CD14-positive monocyte (primary cell): ENCODE measurements around the gene BSG. TPM values are rescaled to one million over a fixed set of nuclear protein-coding genes. Genes with fewer than 3 reads are reported as not detected.
"Not testable (repeated sequence)": the region's sequence is repeated elsewhere in the genome, so short reads cannot be mapped to it uniquely, and the experiment has no call there.

Experiments used
- DNase-seq, 3 donors: peaks; one replicate each; pipeline ENCODE4 v3.0.0-alpha.2; 2011 to 2022
- H2AFZ ChIP-seq: 2 replicates; pipeline ENCODE4 v1.6.0; 2012; ENCODE audit warnings: mild to moderate bottlenecking, low read depth, low read length, inconsistent platforms; ENCODE audit not compliant: insufficient read depth, poor library complexity, severe bottlenecking
- H3K27ac ChIP-seq, 2 donors: 1 replicate in 1 of 2; 2 replicates in 1 of 2; pipeline ENCODE4 v1.5.1; 2012 to 2013; ENCODE audit warnings: low read length in 2 of 2, control low read depth in 1 of 2, inconsistent platforms in 1 of 2, low read depth in 1 of 2, mild to moderate bottlenecking in 1 of 2
- H3K27me3 ChIP-seq, 2 donors: one replicate each; pipeline versions ENCODE4 v1.6.0 to v1.6.1; 2011 to 2013; ENCODE audit warnings: low read length in 2 of 2; ENCODE audit not compliant: control insufficient read depth in 2 of 2, insufficient read depth in 2 of 2
- H3K36me3 ChIP-seq, 2 donors: replicated peaks in 1 of 2; 1 replicate in 1 of 2; 2 replicates in 1 of 2; pipeline versions ENCODE4 v1.5.1 to v1.6.1; 2012 to 2013; ENCODE audit warnings: low read length in 2 of 2, control low read depth in 1 of 2, inconsistent platforms in 1 of 2, mild to moderate bottlenecking in 1 of 2; ENCODE audit not compliant: insufficient read depth in 2 of 2, control insufficient read depth in 1 of 2
- H3K4me1 ChIP-seq, 2 donors: 1 replicate in 1 of 2; 2 replicates in 1 of 2; pipeline versions ENCODE4 v1.5.1 to v1.6.1; 2012 to 2013; ENCODE audit warnings: low read length in 2 of 2, control low read depth in 1 of 2, inconsistent platforms in 1 of 2, mild to moderate bottlenecking in 1 of 2, moderate library complexity in 1 of 2; ENCODE audit not compliant: insufficient read depth in 2 of 2, control insufficient read depth in 1 of 2
- H3K4me2 ChIP-seq: replicated peaks from 2 replicates; pipeline ENCODE3; 2012; ENCODE audit warnings: low read length, moderate library complexity, mild to moderate bottlenecking; ENCODE audit not compliant: poor library complexity, severe bottlenecking; ENCODE audit errors: extremely low read depth
- H3K4me3 ChIP-seq, 3 experiments: fragments of 200-600 bp in 1 of 3; sonication (generic) in 1 of 3; replicated peaks in 1 of 3; 1 replicate in 2 of 3; 2 replicates in 1 of 3; pipeline ENCODE4 v1.5.1; 2011 to 2013; ENCODE audit warnings: low read length in 3 of 3, mild to moderate bottlenecking in 3 of 3, control low read depth in 2 of 3, low read depth in 2 of 3, inconsistent platforms in 1 of 3, moderate library complexity in 1 of 3
- H3K79me2 ChIP-seq: 2 replicates; pipeline ENCODE4 v1.6.0; 2012; ENCODE audit warnings: mild to moderate bottlenecking, control low read depth, inconsistent platforms, low read length, moderate library complexity; ENCODE audit not compliant: insufficient read depth
- H3K9ac ChIP-seq: 2 replicates; pipeline ENCODE4 v1.6.0; 2017; ENCODE audit warnings: low read length, mild to moderate bottlenecking; ENCODE audit not compliant: insufficient read depth, poor library complexity, severe bottlenecking
- H3K9me3 ChIP-seq, 2 donors: replicated peaks in 1 of 2; 1 replicate in 1 of 2; 2 replicates in 1 of 2; pipeline versions ENCODE4 v1.5.1 to v1.6.1; 2012 to 2013; ENCODE audit warnings: low read length in 2 of 2, control low read depth in 1 of 2; ENCODE audit not compliant: control insufficient read depth in 1 of 2, insufficient read depth in 1 of 2
- H4K20me1 ChIP-seq: 2 replicates; pipeline ENCODE4 v1.6.0; 2012; ENCODE audit warnings: mild to moderate bottlenecking, low read length, control low read depth, moderate library complexity; ENCODE audit not compliant: insufficient read depth
- H3K27ac Mint-ChIP-seq, 7 donors: one replicate each; pipeline ENCODE4 v1.8.0; 2020; ENCODE audit warnings: mild to moderate bottlenecking in 7 of 7, mixed read lengths in 7 of 7, moderate library complexity in 6 of 7, inconsistent platforms in 2 of 7
- H3K27me3 Mint-ChIP-seq, 3 donors: one replicate each; pipeline ENCODE4 v1.8.0; 2021 to 2022; ENCODE audit warnings: low read depth in 3 of 3, mild to moderate bottlenecking in 3 of 3, mixed read lengths in 3 of 3, moderate library complexity in 3 of 3, inconsistent platforms in 1 of 3
- H3K36me3 Mint-ChIP-seq, 2 donors: one replicate each; pipeline ENCODE4 v1.8.0; 2020; ENCODE audit warnings: mixed read lengths in 2 of 2, inconsistent platforms in 1 of 2, mild to moderate bottlenecking in 1 of 2
- H3K4me1 Mint-ChIP-seq: one replicate; pipeline ENCODE4 v1.8.0; 2020; ENCODE audit warnings: mild to moderate bottlenecking, mixed read lengths
- H3K4me3 Mint-ChIP-seq, 2 donors: one replicate each; pipeline ENCODE4 v1.8.0; 2020; ENCODE audit warnings: mild to moderate bottlenecking in 2 of 2, mixed read lengths in 2 of 2, moderate library complexity in 1 of 2
- H3K9me3 Mint-ChIP-seq, 7 donors: one replicate each; pipeline ENCODE4 v1.8.0; 2020 to 2022; ENCODE audit warnings: mixed read lengths in 7 of 7, mild to moderate bottlenecking in 6 of 7, moderate library complexity in 6 of 7, inconsistent platforms in 2 of 7
- WGBS: methylation state at CpG from one replicate; pipeline ENCODE4 v1.1.5; 2013; ENCODE audit warnings: missing lambda C conversion rate; ENCODE audit not compliant: insufficient coverage; 5-methylcytosine and 5-hydroxymethylcytosine counted together
- intact Hi-C, 2 donors: fragments of 100-400 bp; cut with micrococcal nuclease; formaldehyde crosslinking; loops; one replicate each; pipeline versions ENCODE4 v1.15.0 to v1.15.1; 2023
- polyA plus RNA-seq, 3 donors: library from polyadenylated mRNA; depleted of rRNA in 1 of 3; unstranded in 2 of 3; stranded (reverse) in 1 of 3; fragments of 300-500 nt in 2 of 3; fragments of >200 nt in 1 of 3; fragmentation: Illumina TruSeq in 2 of 3; gene quantifications; 1 replicate in 2 of 3; 2 replicates in 1 of 3; pipeline ENCODE4 v1.2.3, GENCODE V29; 2012 to 2021
- TF ChIP-seq, protein P1 (sequence below): fragments of 200-600 bp; IDR thresholded peaks from one replicate; pipeline ENCODE4 v1.8.0; 2022; ENCODE audit warnings: antibody characterized with exemption, mild to moderate bottlenecking

BSG gene
- polyA plus RNA-seq, 3 donors, result 190 to 431 (median 364) TPM

- Histone ChIP-seq H3K4me1 (no peaks in the 10 kb centered on the region), H3K79me2 (no peaks in the 10 kb centered on the region), H3K27ac (no peak overlapping the region), H3K27me3 (no peaks in the 10 kb centered on the region), H3K4me2 (no peak overlapping the region), H2AFZ (no peak overlapping the region), H3K9me3 (peaks cover 0 to 19% of the 10 kb centered on the region in 2 donors), H3K9ac (no peak overlapping the region), H3K36me3 (no peaks in the 10 kb centered on the region), H3K4me3 (no peak overlapping the region), H4K20me1 (no peaks in the 10 kb centered on the region)
- intact Hi-C loops, result no loop called here
- peaks cover 10 to 16% (median 12%) of the 10 kb centered on the region in 3 donors for H3K27me3 Mint-ChIP-seq
- WGBS, result 74% methylated on average over 33 of the region's 35 CpGs
- H3K27ac Mint-ChIP-seq, result no peak overlapping the region
- no peaks in the 10 kb centered on the region for H3K36me3 Mint-ChIP-seq
- TF ChIP-seq, protein P1, sequence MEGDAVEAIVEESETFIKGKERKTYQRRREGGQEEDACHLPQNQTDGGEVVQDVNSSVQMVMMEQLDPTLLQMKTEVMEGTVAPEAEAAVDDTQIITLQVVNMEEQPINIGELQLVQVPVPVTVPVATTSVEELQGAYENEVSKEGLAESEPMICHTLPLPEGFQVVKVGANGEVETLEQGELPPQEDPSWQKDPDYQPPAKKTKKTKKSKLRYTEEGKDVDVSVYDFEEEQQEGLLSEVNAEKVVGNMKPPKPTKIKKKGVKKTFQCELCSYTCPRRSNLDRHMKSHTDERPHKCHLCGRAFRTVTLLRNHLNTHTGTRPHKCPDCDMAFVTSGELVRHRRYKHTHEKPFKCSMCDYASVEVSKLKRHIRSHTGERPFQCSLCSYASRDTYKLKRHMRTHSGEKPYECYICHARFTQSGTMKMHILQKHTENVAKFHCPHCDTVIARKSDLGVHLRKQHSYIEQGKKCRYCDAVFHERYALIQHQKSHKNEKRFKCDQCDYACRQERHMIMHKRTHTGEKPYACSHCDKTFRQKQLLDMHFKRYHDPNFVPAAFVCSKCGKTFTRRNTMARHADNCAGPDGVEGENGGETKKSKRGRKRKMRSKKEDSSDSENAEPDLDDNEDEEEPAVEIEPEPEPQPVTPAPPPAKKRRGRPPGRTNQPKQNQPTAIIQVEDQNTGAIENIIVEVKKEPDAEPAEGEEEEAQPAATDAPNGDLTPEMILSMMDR, result no peak
- no peak for DNase-seq
- H3K9me3 Mint-ChIP-seq, result peaks cover 2 to 25% (median 11%) of the 10 kb centered on the region in 7 donors
- H3K4me3 Mint-ChIP-seq, result no peak overlapping the region
- peaks cover 2% of the 10 kb centered on the region for H3K4me1 Mint-ChIP-seq
Observed at GRCh38 chr19:602391-603301, 30.2 kb downstream of the BSG start.

DNA sequence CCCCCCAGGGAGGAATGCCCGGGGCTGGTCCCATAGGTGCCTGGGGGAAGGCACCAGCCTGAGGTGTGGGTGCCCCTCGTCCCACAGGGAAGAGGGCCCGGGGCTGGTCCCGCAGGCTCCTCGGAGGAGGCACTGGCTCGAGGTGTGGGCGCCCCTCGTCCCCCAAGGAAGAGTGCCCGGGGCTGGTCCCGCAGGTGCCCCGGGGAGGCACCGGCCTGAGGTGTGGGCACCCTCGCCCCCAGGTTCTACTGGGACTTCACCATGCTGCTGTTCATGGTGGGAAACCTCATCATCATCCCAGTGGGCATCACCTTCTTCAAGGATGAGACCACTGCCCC, 30.9 kb downstream of the BSG start:
- DNase-seq, result not testable (repeated sequence)

GRCh38 chr19:603779-604178, 31.4 kb downstream of the BSG start:
- H4K20me1 ChIP-seq, H3K9ac ChIP-seq, H3K4me3 ChIP-seq, H3K79me2 ChIP-seq, H3K27me3 ChIP-seq, H3K36me3 Mint-ChIP-seq, H3K27ac ChIP-seq, intact Hi-C loops, DNase-seq, H3K4me1 ChIP-seq, H3K4me1 Mint-ChIP-seq, H3K27ac Mint-ChIP-seq, H3K36me3 ChIP-seq, H3K4me2 ChIP-seq, H2AFZ ChIP-seq, H3K4me3 Mint-ChIP-seq: not testable (repeated sequence)
- Mint-ChIP-seq H3K9me3 (peaks cover 2 to 20% (median 11%) of the 10 kb centered on the region in 7 donors), H3K27me3 (peaks cover 9 to 11% (median 10%) of the 10 kb centered on the region in 3 donors)
- WGBS, result 95% methylated on average over 4 of the region's 20 CpGs
- peaks cover 0 to 15% of the 10 kb centered on the region in 2 donors for H3K9me3 ChIP-seq

More for the DNA sequence above, 30.9 kb downstream of the BSG start:
- H3K4me2 ChIP-seq, H3K4me1 ChIP-seq, H3K36me3 ChIP-seq, H3K9ac ChIP-seq, H3K27ac ChIP-seq, H3K36me3 Mint-ChIP-seq, H3K4me1 Mint-ChIP-seq, intact Hi-C loops, H3K4me3 ChIP-seq, H2AFZ ChIP-seq, H3K27ac Mint-ChIP-seq, H4K20me1 ChIP-seq, H3K4me3 Mint-ChIP-seq, H3K27me3 ChIP-seq, H3K79me2 ChIP-seq: not testable (repeated sequence)
- Mint-ChIP-seq H3K9me3 (peaks cover 2 to 23% (median 11%) of the 10 kb centered on the region in 7 donors), H3K27me3 (peaks cover 10 to 15% (median 12%) of the 10 kb centered on the region in 3 donors)
- whole genome bisulfite sequencing, result 75% methylated on average over 6 of the region's 13 CpGs
- H3K9me3 ChIP-seq, result peaks cover 0 to 15% of the 10 kb centered on the region in 2 donors
